ENCODE results near the gene JARID2.

Gene JARID2

GRCh38 chr6:15245361-15246216 is at the start of gene JARID2:
Gene JARID2, plus strand, starts transcription at chr6:15246069. Its CDS starts 471 bp downstream, at chr6:15246540.
- peak; percentile 89 for DNase-seq

GRCh38 chr6:15200087-15200486 is 45.8 kb upstream of the JARID2 start:
- peak; percentile 90 for DNase-seq

GRCh38 chr6:15205321-15205720 is 40.5 kb upstream of the JARID2 start:
- DNase-seq, result no peak

- no peak for DNase-seq
Observed at GRCh38 chr6:15206887-15207286, 39.0 kb upstream of the JARID2 start.

- DNase-seq, result no peak
Observed at GRCh38 chr6:15207923-15208322, 37.9 kb upstream of the JARID2 start.

GRCh38 chr6:15213838-15214400 is 31.9 kb upstream of the JARID2 start:
- no peak for DNase-seq

GRCh38 chr6:15218401-15218800 is 27.5 kb upstream of the JARID2 start:
- no peak for DNase-seq

GRCh38 chr6:15220062-15220461 is 25.8 kb upstream of the JARID2 start:
- DNase-seq, result no peak

GRCh38 chr6:15227827-15228318 is 18.0 kb upstream of the JARID2 start:
- no peak for DNase-seq

GRCh38 chr6:15230827-15231226 is 15.0 kb upstream of the JARID2 start:
- no peak for DNase-seq

GRCh38 chr6:15232836-15233510 is 12.9 kb upstream of the JARID2 start:
- no peak for DNase-seq

- DNase-seq, result no peak
Observed at GRCh38 chr6:15234068-15234758, 11.7 kb upstream of the JARID2 start.

- no peak for DNase-seq
Observed at GRCh38 chr6:15239616-15240364, 6.1 kb upstream of the JARID2 start.

GRCh38 chr6:15242503-15242902 is 3.4 kb upstream of the JARID2 start:
- no peak for DNase-seq

- no peak for DNase-seq
Observed at GRCh38 chr6:15242937-15243614, 2.8 kb upstream of the JARID2 start.

GRCh38 chr6:15243910-15244619 is 1.8 kb upstream of the JARID2 start:
- no peak for DNase-seq

- DNase-seq, result no peak
Observed at GRCh38 chr6:15244620-15245360, 1.1 kb upstream of the JARID2 start.

- no peak for DNase-seq
Observed at GRCh38 chr6:15246217-15246665, 372 bp downstream of the JARID2 start.

- no peak for DNase-seq
Observed at GRCh38 chr6:15246666-15247499, 1.0 kb downstream of the JARID2 start.

Measured in NCI-H524 treated with DMSO at 0.1 percent for 48 hours (cell line).